Measurements from ENCODE around the gene FAM149B1.
"Not testable (repeated sequence)": the region's sequence is repeated elsewhere in the genome, so short reads cannot be mapped to it uniquely, and the experiment has no call there.

GRCh38 chr10:73258612-73259011 lies 90.7 kb downstream of the FAM149B1 start:
- TF ChIP-seq, protein P1, sequence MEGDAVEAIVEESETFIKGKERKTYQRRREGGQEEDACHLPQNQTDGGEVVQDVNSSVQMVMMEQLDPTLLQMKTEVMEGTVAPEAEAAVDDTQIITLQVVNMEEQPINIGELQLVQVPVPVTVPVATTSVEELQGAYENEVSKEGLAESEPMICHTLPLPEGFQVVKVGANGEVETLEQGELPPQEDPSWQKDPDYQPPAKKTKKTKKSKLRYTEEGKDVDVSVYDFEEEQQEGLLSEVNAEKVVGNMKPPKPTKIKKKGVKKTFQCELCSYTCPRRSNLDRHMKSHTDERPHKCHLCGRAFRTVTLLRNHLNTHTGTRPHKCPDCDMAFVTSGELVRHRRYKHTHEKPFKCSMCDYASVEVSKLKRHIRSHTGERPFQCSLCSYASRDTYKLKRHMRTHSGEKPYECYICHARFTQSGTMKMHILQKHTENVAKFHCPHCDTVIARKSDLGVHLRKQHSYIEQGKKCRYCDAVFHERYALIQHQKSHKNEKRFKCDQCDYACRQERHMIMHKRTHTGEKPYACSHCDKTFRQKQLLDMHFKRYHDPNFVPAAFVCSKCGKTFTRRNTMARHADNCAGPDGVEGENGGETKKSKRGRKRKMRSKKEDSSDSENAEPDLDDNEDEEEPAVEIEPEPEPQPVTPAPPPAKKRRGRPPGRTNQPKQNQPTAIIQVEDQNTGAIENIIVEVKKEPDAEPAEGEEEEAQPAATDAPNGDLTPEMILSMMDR (IDR thresholded peaks at IDR 0.05): not testable (repeated sequence)
- not testable (repeated sequence) for TF ChIP-seq POLR2A (IDR thresholded peaks at IDR 0.05)

All from testis (tissue), 2 donors.